GM12801 (cell line): ENCODE data around the gene WNK3.

Source experiments
- CTCF ChIP-seq: IDR thresholded peaks from one replicate; pipeline ENCODE4 v1.5.1; 2011; ENCODE audit warnings: control low read depth; ENCODE audit not compliant: insufficient read length; ENCODE audit errors: extremely low read depth

The WNK3 gene

GRCh38 chrX:54184474-54184873 is 173.4 kb downstream of the WNK3 start:
- no peak for TF ChIP-seq CTCF

GRCh38 chrX:54182864-54183613 is 174.8 kb downstream of the WNK3 start, which contains the start of gene FAM120C:
Gene FAM120C, minus strand, starts transcription at chrX:54183254. Its CDS starts 56 bp downstream, at chrX:54183198.
- TF ChIP-seq CTCF, result no peak

DNA sequence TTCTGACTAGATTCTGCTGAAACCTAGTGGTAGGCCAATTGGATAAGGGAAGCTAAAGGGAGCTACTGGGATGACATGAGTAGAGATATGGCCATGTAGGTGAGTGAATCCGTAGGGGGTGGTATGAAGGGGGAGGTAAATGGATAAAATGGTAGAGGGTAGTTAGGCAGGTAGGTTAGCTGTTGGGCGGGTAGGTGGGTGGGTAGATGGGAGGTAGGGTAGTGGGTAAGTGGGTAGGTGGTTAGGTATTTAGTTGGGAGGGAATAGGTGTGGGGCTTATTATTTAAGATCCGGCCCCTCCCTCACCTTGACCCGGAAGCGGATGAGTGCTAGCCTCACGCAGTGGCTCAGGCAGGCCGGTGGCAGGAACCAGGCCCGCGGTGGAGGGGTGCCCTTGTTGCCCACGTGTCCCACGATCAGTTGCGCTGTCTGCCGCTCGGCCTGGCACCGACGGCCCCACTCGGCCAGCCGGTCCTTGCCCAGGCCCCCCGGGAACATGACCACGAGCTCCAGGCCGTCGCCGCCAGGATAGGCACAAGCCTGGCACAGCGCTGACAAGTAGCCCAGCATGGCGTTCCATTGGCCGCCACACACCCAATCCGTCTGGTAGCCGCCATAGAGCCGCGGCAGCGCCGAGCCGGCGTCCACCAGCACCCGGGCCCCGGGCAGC is 175.5 kb downstream of the WNK3 start:
- no peak for TF ChIP-seq CTCF

DNA sequence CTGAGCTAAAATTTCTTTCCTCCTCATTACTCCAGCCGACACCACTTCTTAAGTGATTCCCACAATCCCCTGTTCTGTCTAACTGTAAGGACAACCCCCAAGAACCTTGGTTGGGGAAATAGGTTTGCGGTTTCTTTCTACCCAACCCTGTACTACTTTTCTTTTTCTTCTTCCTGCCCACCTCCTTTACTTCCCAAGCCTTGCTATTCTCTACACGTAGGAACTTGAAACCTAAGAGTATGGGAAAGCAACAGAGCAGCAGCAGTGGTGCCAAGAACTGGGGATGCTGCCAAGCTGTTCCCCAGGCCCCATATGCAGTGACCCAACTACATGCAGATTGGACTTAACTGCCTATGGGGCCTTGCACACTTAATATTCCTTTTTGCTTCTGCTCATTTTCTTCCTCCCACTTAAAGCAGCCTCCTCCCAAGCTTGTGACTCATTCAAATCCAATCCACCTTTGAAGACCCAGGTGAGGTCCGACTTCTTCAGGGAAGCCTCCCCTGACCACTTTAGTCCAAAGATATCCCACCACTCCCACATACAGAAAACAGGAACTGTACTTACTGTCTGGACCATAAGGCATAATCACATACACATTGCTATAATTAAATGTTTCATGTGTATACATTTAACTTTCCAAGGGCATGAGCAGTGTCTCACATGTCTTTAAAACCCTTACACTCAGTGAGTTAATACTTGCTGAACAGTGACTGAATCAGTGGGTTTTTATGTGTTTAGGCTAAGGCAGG is 176.5 kb downstream of the WNK3 start:
- TF ChIP-seq CTCF, result no peak

DNA sequence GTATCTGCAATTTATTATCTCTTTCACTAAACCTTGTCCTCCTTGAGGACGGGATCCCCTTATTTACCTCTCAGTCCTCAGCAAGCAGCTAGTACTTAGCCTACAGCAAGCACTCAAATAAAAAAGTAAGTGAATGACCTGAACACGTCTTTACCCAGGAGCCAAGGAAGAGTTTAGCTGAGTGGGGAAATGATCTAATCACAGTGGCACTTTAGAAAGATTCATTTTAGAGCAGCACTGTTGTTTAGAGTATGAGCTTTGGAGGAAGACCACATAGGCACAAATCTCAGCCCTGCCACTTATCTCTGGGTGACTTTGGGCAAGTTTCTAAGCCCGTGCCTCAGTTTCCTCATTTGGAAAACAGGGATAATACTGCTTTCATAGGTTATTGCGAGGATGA is 177.4 kb downstream of the WNK3 start:
- TF ChIP-seq CTCF, result no peak

DNA sequence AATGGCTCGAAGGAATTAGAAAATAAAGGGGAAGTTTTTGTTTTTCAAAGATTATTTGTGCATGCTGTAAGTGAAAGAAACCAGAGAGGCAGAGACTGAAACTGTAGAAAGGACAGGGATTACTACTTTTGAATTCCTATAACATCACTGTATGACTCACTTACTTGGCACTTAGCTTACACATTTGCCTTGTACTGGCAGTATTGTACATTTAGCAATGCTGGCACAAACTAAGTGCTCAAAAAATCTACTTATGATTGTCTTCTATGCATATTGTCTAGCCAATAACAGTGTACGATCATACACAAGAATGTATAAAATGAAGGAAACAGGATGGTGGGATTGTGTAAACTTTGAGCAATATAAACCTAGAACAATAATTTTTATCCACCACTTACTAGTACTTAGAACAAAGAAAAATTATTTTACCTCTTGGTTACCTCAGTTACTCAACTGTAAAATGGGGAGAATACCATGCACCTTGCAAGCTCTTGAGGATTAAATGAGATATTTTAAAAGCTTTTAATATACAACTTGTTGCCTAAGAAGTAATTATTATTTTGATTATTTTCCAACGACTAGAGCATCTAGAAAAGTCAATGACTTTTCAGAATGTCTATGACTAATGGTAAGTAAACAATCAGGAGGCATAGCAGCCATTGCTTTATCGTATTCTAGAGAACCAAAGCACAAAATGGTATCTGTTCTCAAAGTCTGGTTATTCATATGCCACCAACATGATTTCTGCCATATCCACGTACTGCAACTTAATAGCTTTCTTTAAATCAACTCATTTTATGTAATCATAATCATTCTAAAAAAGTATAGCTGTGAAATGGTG is 179.5 kb downstream of the WNK3 start:
- TF ChIP-seq CTCF, result no peak

GRCh38 chrX:54177306-54177705 is 180.5 kb downstream of the WNK3 start:
- no peak for TF ChIP-seq CTCF
